Panc1 (cell line): ENCODE results near the gene CKM. TPM values are rescaled to one million over a fixed set of nuclear protein-coding genes. Genes with fewer than 3 reads are reported as not detected.

ENCODE experiments used
- ATAC-seq: fragments of 200-7000 bp; cut with Tn5 transposase; 2 replicates; pipeline ENCODE4 v1.9.1; 2020; ENCODE audit warnings: mild to moderate bottlenecking, moderate library complexity
- BruUV-seq: library from RNA; stranded (reverse); fragments of 400-500 nt; replicated peaks from 2 replicates; lab custom pipeline; 2021; lab: Mats Ljungman, UMichigan
- CTCF ChIA-PET: fragments of 300-600 bp; sonication (Branson Sonifier 250); formaldehyde crosslinking; loops from one replicate; lab custom pipeline; 2022; ENCODE audit warnings: antibody characterized with exemption; lab: Charles Lee
- POLR2A ChIA-PET: fragments of 300-600 bp; sonication (Branson Sonifier 250); formaldehyde crosslinking; loops from one replicate; lab custom pipeline; 2022; ENCODE audit warnings: antibody characterized with exemption; lab: Charles Lee
- DNase-seq: peaks from one replicate; pipeline ENCODE4 v3.0.0-alpha.2; 2010; ENCODE audit warnings: low read depth, low spot score
- H3K27ac ChIP-seq: 2 replicates; pipeline ENCODE4 v1.5.1; 2011; ENCODE audit warnings: mild to moderate bottlenecking, low read length, inconsistent platforms
- H3K27me3 ChIP-seq: fragments of 200-500 bp; sonication (Bioruptor generic); 2 replicates; pipeline ENCODE4 v1.6.0; 2014; ENCODE audit warnings: low read length, inconsistent platforms; ENCODE audit not compliant: control insufficient read depth, insufficient read depth
- H3K36me3 ChIP-seq: fragments of 200-500 bp; sonication (Bioruptor generic); 2 replicates; pipeline ENCODE4 v1.5.1; 2014; ENCODE audit warnings: inconsistent platforms, mild to moderate bottlenecking, low read length, moderate library complexity; ENCODE audit not compliant: control insufficient read depth, insufficient read depth
- H3K4me1 ChIP-seq: 2 replicates; pipeline ENCODE4 v1.5.1; 2011; ENCODE audit warnings: inconsistent platforms, mild to moderate bottlenecking, low read length, moderate library complexity; ENCODE audit not compliant: control insufficient read depth, insufficient read depth
- H3K4me3 ChIP-seq, 2 experiments: 2 replicates each; pipeline ENCODE4 v1.5.1; 2011 to 2012; ENCODE audit warnings: low read depth in 2 of 2, low read length in 2 of 2, mild to moderate bottlenecking in 2 of 2, inconsistent platforms in 1 of 2, moderate library complexity in 1 of 2
- H3K9me3 ChIP-seq: fragments of 200-500 bp; sonication (Bioruptor generic); 2 replicates; pipeline ENCODE4 v1.5.1; 2014; ENCODE audit warnings: low read depth, mild to moderate bottlenecking, inconsistent platforms, low read length, moderate library complexity; ENCODE audit not compliant: control insufficient read depth, insufficient read depth
- POLR2AphosphoS5 ChIP-seq: IDR thresholded peaks from 2 replicates; pipeline ENCODE4 v1.6.1; 2012; ENCODE audit warnings: mild to moderate bottlenecking, low read depth, low read length, moderate library complexity
- SIN3A ChIP-seq: IDR thresholded peaks from 2 replicates; pipeline ENCODE4 v1.6.1; 2012; ENCODE audit warnings: low read depth, mild to moderate bottlenecking, low read length, moderate library complexity, borderline replicate concordance; ENCODE audit not compliant: insufficient read depth
- TCF7L2 ChIP-seq: IDR thresholded peaks from 2 replicates; pipeline ENCODE4 v1.6.1; 2011; ENCODE audit warnings: mild to moderate bottlenecking, low read depth, low read length, inconsistent platforms
- in situ Hi-C: cut with HindIII; loops from 2 replicates; pipeline ENCODE4 v1.10.0; 2016; ENCODE audit warnings: low sequenced_read_pairs, low pct_unique_long_range_greater_than_20kb
- intact Hi-C: fragments of 100-400 bp; cut with micrococcal nuclease; formaldehyde crosslinking; loops from one replicate; pipeline ENCODE4 v1.10.0; 2022; ENCODE audit not compliant: unreplicated experiment
- total RNA-seq: library from RNA; stranded (reverse); gene quantifications from one replicate; pipeline ENCODE4 v1.2.1, GENCODE V29; 2021; ENCODE audit not compliant: unreplicated experiment
- TF ChIP-seq, protein P1 (sequence below): fragments of 450-650 bp; IDR thresholded peaks from 2 replicates; pipeline ENCODE4 v1.5.1; 2017; ENCODE audit warnings: mild to moderate bottlenecking
- TF ChIP-seq, protein P2 (sequence below), 2 experiments: IDR thresholded peaks; 2 replicates each; pipeline ENCODE4 v1.6.1; 2011 to 2012; ENCODE audit warnings: low read depth in 2 of 2, control low read depth in 1 of 2, low read length in 1 of 2, mild to moderate bottlenecking in 1 of 2, moderate library complexity in 1 of 2; ENCODE audit not compliant: insufficient read depth in 1 of 2

Gene CKM
- total RNA-seq, 1 experiment from 2014 or later = not detected

DNA sequence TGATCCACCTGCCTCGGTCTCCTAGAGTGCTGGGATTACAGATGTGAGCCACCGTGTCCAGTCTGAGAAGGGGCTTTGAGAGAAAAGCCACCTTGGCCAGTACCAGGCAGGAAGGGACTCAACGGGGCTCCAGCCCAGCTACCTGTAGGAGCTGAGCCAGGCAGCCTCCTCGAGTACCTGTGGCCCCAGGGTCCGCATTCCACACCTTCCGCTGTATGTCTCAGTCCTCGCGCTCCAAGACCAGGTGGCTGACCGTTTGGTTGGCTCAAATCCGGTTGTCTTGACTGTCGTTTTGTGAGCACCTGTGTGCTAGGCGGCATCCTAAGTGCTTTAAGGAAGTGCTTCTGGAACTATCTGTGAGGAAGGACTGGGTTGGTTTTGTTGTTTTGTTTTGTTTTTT lies 55.4 kb downstream of the CKM start:
- Histone ChIP-seq H3K36me3 (no peaks in the 10 kb centered on the region), H3K4me3 (no peak overlapping the region), H3K27me3 (no peaks in the 10 kb centered on the region), H3K4me1 (no peaks in the 10 kb centered on the region), H3K27ac (no peak overlapping the region), H3K9me3 (no peaks in the 10 kb centered on the region)
- no TSS peak for BruUV-seq
- ATAC-seq (no peak), DNase-seq (no peak)
- TF ChIP-seq, protein P1, sequence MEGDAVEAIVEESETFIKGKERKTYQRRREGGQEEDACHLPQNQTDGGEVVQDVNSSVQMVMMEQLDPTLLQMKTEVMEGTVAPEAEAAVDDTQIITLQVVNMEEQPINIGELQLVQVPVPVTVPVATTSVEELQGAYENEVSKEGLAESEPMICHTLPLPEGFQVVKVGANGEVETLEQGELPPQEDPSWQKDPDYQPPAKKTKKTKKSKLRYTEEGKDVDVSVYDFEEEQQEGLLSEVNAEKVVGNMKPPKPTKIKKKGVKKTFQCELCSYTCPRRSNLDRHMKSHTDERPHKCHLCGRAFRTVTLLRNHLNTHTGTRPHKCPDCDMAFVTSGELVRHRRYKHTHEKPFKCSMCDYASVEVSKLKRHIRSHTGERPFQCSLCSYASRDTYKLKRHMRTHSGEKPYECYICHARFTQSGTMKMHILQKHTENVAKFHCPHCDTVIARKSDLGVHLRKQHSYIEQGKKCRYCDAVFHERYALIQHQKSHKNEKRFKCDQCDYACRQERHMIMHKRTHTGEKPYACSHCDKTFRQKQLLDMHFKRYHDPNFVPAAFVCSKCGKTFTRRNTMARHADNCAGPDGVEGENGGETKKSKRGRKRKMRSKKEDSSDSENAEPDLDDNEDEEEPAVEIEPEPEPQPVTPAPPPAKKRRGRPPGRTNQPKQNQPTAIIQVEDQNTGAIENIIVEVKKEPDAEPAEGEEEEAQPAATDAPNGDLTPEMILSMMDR = no peak
- TF ChIP-seq TCF7L2 = no peak
- no peak for TF ChIP-seq POLR2AphosphoS5
- no peak for TF ChIP-seq SIN3A
- TF ChIP-seq, protein P2, sequence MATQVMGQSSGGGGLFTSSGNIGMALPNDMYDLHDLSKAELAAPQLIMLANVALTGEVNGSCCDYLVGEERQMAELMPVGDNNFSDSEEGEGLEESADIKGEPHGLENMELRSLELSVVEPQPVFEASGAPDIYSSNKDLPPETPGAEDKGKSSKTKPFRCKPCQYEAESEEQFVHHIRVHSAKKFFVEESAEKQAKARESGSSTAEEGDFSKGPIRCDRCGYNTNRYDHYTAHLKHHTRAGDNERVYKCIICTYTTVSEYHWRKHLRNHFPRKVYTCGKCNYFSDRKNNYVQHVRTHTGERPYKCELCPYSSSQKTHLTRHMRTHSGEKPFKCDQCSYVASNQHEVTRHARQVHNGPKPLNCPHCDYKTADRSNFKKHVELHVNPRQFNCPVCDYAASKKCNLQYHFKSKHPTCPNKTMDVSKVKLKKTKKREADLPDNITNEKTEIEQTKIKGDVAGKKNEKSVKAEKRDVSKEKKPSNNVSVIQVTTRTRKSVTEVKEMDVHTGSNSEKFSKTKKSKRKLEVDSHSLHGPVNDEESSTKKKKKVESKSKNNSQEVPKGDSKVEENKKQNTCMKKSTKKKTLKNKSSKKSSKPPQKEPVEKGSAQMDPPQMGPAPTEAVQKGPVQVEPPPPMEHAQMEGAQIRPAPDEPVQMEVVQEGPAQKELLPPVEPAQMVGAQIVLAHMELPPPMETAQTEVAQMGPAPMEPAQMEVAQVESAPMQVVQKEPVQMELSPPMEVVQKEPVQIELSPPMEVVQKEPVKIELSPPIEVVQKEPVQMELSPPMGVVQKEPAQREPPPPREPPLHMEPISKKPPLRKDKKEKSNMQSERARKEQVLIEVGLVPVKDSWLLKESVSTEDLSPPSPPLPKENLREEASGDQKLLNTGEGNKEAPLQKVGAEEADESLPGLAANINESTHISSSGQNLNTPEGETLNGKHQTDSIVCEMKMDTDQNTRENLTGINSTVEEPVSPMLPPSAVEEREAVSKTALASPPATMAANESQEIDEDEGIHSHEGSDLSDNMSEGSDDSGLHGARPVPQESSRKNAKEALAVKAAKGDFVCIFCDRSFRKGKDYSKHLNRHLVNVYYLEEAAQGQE (IDR thresholded peaks at IDR 0.05; ENCODE audit: insufficient read depth in 1 of 2, low read depth in 2 of 2, low read length in 1 of 2) = no peak
- CTCF ChIA-PET = no interaction called here
- POLR2A ChIA-PET = no interaction called here
- intact Hi-C loops = no loop called here
- in situ Hi-C loops = no loop called here

DNA sequence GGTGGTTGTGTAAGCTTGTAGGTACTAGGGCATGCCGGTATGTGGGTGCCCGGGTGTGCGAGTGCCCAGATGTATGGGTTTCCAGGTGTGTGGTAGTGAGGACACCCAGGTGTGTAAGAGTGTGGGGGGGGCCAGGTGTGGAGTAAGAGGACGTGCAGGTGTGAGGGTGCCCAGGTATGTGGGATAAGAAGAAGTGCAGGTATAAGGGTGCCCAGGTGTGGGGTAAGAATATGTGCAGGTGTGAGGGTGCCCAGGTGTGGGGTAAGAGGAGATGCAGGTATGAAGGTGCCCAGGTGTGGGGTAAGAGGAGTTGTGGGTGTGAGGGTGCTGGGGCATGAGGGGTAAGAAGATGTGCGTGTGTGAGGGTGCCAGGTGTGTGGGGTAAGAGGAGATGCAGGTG lies 57.3 kb downstream of the CKM start:
- ChIA-PET CTCF (no interaction called here), POLR2A (no interaction called here)
- Histone ChIP-seq H3K27ac (no peak overlapping the region), H3K27me3 (no peaks in the 10 kb centered on the region), H3K36me3 (no peaks in the 10 kb centered on the region), H3K4me3 (no peak overlapping the region), H3K9me3 (no peaks in the 10 kb centered on the region), H3K4me1 (no peaks in the 10 kb centered on the region)
- BruUV-seq = no TSS peak
- no peak for DNase-seq
- intact Hi-C loops (no loop called here), in situ Hi-C loops (no loop called here)
- TF ChIP-seq, protein P2 (IDR thresholded peaks at IDR 0.05; ENCODE audit: insufficient read depth in 1 of 2, low read depth in 2 of 2, low read length in 1 of 2) = no peak
- TF ChIP-seq TCF7L2 (no peak), POLR2AphosphoS5 (no peak), SIN3A (no peak)
- TF ChIP-seq, protein P1 = no peak
- ATAC-seq = no peak
